C4-2B (cell line): ENCODE results near the gene SLC2A6.

ENCODE experiments used
- ZFX ChIP-seq: fragments of 450-650 bp; IDR thresholded peaks from 2 replicates; pipeline ENCODE4 v1.6.1; 2017
- TF ChIP-seq, protein P1 (sequence below): fragments of 450-650 bp; conservative IDR thresholded peaks from 2 replicates; pipeline ENCODE4 v1.5.1; 2017; ENCODE audit warnings: mild to moderate bottlenecking

DNA sequence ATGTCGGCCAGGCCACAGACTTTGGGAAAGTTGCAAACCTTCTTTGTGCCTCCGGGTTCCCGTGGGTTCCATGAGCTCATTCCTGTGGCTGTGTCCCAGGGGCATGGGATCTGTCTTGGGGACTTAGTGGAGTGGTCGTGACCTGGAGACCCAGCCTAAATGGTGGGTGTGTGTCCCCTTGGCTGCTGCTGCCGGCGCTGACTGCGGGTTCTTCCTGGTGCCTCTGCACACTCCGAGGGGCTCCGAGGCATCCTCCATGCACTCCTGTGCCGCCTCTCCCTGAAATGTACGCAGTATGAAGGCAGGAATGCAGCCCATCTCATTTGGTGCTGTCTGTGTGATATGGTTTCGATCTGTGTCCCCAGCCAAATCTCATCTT is 21.0 kb upstream of the SLC2A6 start:
- TF ChIP-seq, protein P1, sequence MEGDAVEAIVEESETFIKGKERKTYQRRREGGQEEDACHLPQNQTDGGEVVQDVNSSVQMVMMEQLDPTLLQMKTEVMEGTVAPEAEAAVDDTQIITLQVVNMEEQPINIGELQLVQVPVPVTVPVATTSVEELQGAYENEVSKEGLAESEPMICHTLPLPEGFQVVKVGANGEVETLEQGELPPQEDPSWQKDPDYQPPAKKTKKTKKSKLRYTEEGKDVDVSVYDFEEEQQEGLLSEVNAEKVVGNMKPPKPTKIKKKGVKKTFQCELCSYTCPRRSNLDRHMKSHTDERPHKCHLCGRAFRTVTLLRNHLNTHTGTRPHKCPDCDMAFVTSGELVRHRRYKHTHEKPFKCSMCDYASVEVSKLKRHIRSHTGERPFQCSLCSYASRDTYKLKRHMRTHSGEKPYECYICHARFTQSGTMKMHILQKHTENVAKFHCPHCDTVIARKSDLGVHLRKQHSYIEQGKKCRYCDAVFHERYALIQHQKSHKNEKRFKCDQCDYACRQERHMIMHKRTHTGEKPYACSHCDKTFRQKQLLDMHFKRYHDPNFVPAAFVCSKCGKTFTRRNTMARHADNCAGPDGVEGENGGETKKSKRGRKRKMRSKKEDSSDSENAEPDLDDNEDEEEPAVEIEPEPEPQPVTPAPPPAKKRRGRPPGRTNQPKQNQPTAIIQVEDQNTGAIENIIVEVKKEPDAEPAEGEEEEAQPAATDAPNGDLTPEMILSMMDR: no peak
- TF ChIP-seq ZFX: no peak
